Activated CD4-positive, alpha-beta T cell treated with anti-CD3 and anti-CD28 coated beads for 36 hours (primary cell): ENCODE results near the gene NFIA. TPM values are rescaled to one million over a fixed set of nuclear protein-coding genes. Genes with fewer than 3 reads are reported as not detected.
"Not testable (repeated sequence)": the region's sequence is repeated elsewhere in the genome, so short reads cannot be mapped to it uniquely, and the experiment has no call there.

ENCODE experiments used
- ATAC-seq: fragments of 200-7000 bp; cut with Tn5 transposase; one replicate; pipeline ENCODE4 v1.10.0; 2021; ENCODE audit warnings: mild to moderate bottlenecking, moderate library complexity
- CTCF ChIA-PET: fragments of 350-600 bp; sonication (Branson Sonifier 250); formaldehyde crosslinking; loops from one replicate; lab custom pipeline; 2021; ENCODE audit warnings: antibody characterized with exemption; lab: Charles Lee
- POLR2A ChIA-PET: fragments of 350-600 bp; sonication (Branson Sonifier 250); formaldehyde crosslinking; loops from one replicate; lab custom pipeline; 2021; ENCODE audit warnings: antibody characterized with exemption, inconsistent platforms; lab: Charles Lee
- DNase-seq: peaks from one replicate; pipeline ENCODE4 v3.0.0-alpha.2; 2020
- H3K27ac Mint-ChIP-seq: one replicate; pipeline ENCODE4 v1.8.0; 2021; ENCODE audit warnings: mixed read lengths
- H3K27me3 Mint-ChIP-seq: one replicate; pipeline ENCODE4 v1.8.0; 2021; ENCODE audit warnings: mixed read lengths
- H3K36me3 Mint-ChIP-seq: one replicate; pipeline ENCODE4 v1.8.0; 2021; ENCODE audit warnings: low read depth, mixed read lengths
- H3K4me1 Mint-ChIP-seq: one replicate; pipeline ENCODE4 v1.8.0; 2021; ENCODE audit warnings: mixed read lengths
- H3K4me3 Mint-ChIP-seq: one replicate; pipeline ENCODE4 v1.8.0; 2021; ENCODE audit warnings: mild to moderate bottlenecking, moderate library complexity, mixed read lengths
- H3K9me3 Mint-ChIP-seq: one replicate; pipeline ENCODE4 v1.8.0; 2021; ENCODE audit warnings: low read depth, mixed read lengths
- intact Hi-C, 2 experiments: fragments of 100-400 bp; cut with DNase I in 1 of 2; cut with micrococcal nuclease in 1 of 2; formaldehyde crosslinking; loops; one replicate each; pipeline versions ENCODE4 v1.14.2 to v1.15.1; 2022 to 2024; cut with DNase I, micrococcal nuclease
- total RNA-seq, 2 experiments: library from RNA; stranded (reverse); gene quantifications; one replicate each; pipeline ENCODE4 v1.2.3, GENCODE V29; 2021

The NFIA gene
- total RNA-seq, 2 experiments from 2014 or later = 3.0 to 3.2 TPM

DNA sequence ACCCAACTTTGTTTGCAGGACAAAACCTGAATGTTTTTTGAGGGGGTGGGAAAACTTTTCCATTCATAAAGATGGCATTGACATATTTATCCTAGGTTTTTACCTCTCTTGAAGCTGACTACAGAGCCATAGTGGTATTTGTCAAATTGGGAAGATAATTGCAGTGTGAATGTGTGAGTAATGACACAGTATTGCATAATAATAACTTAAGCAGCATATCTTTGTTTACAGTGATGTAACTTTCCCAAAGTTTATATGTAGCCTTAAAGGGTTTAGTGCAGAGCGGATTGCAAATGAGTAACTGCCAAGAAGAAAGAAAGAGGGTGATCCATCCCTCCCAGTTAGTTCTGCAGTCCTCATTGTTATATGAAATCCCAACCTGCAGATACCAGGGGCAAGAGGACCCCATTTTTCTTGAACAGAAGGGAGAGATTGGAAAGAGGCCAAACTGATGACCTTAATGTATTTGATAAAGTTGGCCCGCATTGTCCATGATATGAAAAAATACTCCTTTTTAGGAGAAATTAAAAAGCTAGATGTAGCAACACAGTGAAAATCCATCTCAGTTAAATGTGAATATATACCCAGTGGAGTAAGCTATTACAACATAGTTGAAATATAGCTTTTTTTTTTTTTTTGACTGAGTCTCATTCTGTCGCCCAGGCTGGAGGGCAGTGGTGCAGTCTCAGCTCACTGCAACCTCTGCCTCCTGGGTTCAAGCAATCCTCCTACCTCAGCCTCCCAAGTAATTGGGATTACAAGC is 23.7 kb upstream of the NFIA start:
- Mint-ChIP-seq H3K4me3 (no peak overlapping the region), H3K9me3 (no peaks in the 10 kb centered on the region), H3K4me1 (peaks cover 6% of the 10 kb centered on the region), H3K36me3 (no peaks in the 10 kb centered on the region), H3K27me3 (peaks cover 33% of the 10 kb centered on the region), H3K27ac (no peak overlapping the region)
- ATAC-seq = no peak
- ChIA-PET POLR2A (interaction anchor here (0.7 kb wide), 1 partner anchor 66 kb away, joined by 4 read pairs; no protein-coding TSS in a partner anchor), CTCF (interaction anchor here (0.8 to 3.7 kb wide), 2 partner anchors 9 to 272 kb away, joined by 3 to 22 read pairs; no protein-coding TSS in a partner anchor)
- no peak for DNase-seq
- intact Hi-C loops = loop anchor here (10.0 kb wide), 4 partner anchors 276 to 1376 kb away; partner anchors contain the start of genes TM2D1 (in 1 of the 2) and USP1 (in 1 of the 2)

DNA sequence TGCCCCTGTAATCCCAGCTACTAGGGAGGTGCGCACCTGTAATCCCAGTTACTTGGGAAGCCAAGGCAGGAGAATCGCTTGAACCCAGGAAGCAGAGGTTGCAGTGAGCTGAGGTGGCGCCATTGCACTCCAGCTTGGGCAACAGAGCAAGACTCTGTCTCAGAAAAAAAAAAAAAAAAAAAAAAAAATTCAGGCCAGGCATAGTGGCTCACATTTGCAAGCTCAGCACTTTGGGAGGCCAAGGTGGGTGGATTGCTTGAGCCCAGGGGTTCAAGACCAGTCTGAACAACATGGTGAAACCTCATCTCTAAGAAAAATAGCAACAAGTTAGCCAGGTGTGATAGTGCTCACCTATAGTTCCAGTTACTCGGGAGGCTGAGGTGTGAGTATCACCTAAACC is 20.8 kb upstream of the NFIA start:
- H3K4me1 Mint-ChIP-seq, DNase-seq, H3K4me3 Mint-ChIP-seq, intact Hi-C loops, H3K9me3 Mint-ChIP-seq, H3K27ac Mint-ChIP-seq, POLR2A ChIA-PET, ATAC-seq, H3K36me3 Mint-ChIP-seq: not testable (repeated sequence)
- H3K27me3 Mint-ChIP-seq = peaks cover 12% of the 10 kb centered on the region
- CTCF ChIA-PET = interaction anchor here (0.6 to 1.0 kb wide), 4 partner anchors 12 to 643 kb away, joined by 3 to 4 read pairs (median 3); no protein-coding TSS in a partner anchor

DNA sequence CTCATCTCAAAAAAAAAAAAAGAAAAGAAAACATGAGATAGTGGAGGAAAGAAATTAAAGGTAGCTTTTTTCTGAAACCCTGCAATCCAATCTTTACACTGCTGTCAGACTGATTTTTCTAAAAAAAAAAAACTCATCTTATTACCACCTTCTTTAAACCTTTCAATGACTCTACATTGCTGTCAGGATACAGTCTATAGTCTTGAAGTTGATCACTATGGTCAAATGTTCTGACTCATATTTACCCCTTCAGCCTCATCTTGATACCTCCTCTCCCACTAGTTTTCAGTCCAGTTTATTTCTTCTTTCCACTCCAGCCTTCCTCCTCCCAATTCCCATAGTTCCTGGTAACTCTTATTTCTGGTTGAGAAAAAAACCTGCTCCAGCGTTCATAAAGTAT is 17.7 kb upstream of the NFIA start:
- ChIA-PET CTCF (interaction anchor here (0.9 kb wide), 1 partner anchor 48 kb away, joined by 3 read pairs; no protein-coding TSS in a partner anchor), POLR2A (no interaction called here)
- Mint-ChIP-seq H3K27ac (no peak overlapping the region), H3K9me3 (no peaks in the 10 kb centered on the region), H3K36me3 (no peaks in the 10 kb centered on the region), H3K4me3 (no peak overlapping the region), H3K27me3 (no peaks in the 10 kb centered on the region), H3K4me1 (no peaks in the 10 kb centered on the region)
- DNase-seq (no peak), ATAC-seq (no peak)
- intact Hi-C loops = no loop called here

DNA sequence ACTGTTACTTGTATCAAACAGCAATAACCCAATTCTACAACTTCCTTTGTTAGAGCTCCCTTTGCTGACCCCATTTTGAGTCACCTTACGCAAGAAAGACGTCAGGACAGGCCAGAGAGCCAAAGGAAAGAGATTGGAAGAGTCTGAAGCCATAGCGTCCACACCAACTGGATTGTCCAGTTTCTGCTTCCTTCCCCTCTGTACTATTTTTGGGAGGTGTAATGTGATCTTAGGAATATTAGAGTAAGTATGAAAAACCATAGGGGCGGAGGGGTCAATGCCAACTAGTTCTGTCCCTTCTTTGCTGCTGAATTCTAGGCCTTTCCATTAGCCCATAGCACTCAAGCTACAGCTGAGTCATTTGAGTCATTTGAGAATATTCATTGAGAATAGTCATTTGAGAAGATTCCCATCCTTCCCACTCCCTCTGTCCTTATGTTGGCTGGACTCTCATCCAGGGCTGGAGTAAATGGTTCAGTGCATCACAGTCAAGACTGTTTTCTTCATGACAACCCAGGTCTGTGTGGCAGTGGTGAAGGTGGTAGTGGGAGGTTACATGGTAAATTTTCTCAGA is 14.8 kb upstream of the NFIA start:
- Mint-ChIP-seq H3K9me3 (no peaks in the 10 kb centered on the region), H3K4me1 (no peaks in the 10 kb centered on the region), H3K27me3 (no peaks in the 10 kb centered on the region), H3K36me3 (no peaks in the 10 kb centered on the region), H3K4me3 (no peak overlapping the region), H3K27ac (no peak overlapping the region)
- no peak for DNase-seq
- CTCF ChIA-PET = interaction anchor here (0.5 to 0.6 kb wide), 2 partner anchors 83 to 202 kb away, joined by 3 read pairs; no protein-coding TSS in a partner anchor
- POLR2A ChIA-PET = interaction anchor here (1.0 kb wide), 1 partner anchor 10 kb away, joined by 3 read pairs; no protein-coding TSS in a partner anchor
- no peak for ATAC-seq
- intact Hi-C loops = no loop called here

DNA sequence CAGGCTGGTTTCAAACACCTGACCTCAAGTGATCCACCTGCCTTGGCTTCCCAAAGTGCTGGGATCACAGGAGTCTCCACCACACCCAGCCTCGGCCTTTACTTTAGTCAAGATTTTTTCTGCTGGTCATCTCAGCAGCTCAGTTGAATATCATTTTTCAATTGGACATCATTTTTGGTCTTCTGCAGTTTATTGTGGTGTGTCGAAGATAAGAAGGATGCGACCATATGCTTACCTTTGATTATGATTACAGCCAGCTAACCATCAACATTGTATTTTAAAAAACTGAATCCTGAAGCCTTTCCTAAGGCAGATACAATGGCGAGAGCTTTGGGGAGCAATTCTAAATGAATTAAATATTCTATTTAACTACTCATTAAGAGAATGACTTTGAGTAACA is 12.3 kb upstream of the NFIA start:
- no peaks in the 10 kb centered on the region for H3K36me3 Mint-ChIP-seq
- H3K4me1 Mint-ChIP-seq = no peaks in the 10 kb centered on the region
- H3K9me3 Mint-ChIP-seq = no peaks in the 10 kb centered on the region
- H3K27me3 Mint-ChIP-seq = no peaks in the 10 kb centered on the region
- ChIA-PET POLR2A (no interaction called here), CTCF (interaction anchor here (0.7 to 2.1 kb wide), 3 partner anchors 8 to 21 kb away, joined by 3 to 6 read pairs (median 3); no protein-coding TSS in a partner anchor)
- DNase-seq (no peak), ATAC-seq (no peak)
- H3K27ac Mint-ChIP-seq = no peak overlapping the region
- intact Hi-C loops = loop anchor here in 1 of 2 experiments (10.0 kb wide), 1 partner anchor 1255 kb away; the partner anchor contains the start of gene HOOK1
- no peak overlapping the region for H3K4me3 Mint-ChIP-seq

DNA sequence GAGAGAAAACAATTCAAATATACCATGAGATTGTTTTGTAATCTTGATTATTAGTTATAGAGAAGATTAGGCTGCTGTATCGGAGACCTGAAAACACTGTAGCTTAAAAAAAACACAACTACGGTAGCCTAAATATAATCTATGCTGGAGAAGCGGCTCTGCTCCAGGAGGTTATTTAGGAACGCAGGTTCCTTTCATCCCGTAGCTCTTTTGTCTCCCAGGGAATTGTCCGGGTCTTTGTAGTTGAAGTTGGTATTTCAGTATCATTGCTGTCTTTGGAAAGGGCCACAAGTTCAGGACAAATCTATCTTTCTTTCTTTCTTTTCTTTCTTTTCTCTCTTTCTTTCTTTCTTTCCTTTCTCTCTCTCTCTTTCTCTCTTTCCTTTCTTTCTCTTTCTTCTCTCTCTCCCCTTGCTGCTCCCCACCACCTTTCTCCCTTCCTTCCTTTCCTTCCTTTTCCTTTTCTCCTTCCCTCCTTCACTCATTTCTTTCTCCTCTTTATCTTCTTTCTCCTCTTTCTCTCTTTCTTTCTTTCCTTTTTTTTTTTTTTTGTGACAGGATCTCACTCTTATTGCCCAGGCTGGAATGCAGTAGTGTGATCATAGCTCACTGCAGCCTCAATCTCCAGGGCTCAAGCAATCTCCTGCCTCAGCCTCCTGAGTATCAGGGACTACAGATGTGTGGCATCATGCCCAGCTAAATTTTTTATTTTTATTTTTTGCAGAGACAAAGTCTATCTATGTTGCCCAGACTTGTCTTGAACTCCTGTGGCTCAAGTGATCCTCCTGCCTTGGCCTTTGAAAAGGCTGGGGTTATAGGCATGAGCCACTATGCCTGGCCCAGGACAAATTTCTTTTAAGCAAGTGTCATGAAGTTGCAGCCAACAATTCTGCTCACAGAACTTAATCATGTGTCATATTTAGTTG is 10.9 kb upstream of the NFIA start:
- no peak for ATAC-seq
- ChIA-PET CTCF (interaction anchor here (1.0 kb wide), 1 partner anchor 15 kb away, joined by 3 read pairs; no protein-coding TSS in a partner anchor), POLR2A (no interaction called here)
- Mint-ChIP-seq H3K27me3 (no peaks in the 10 kb centered on the region), H3K4me1 (peaks cover 2% of the 10 kb centered on the region), H3K27ac (no peak overlapping the region), H3K36me3 (no peaks in the 10 kb centered on the region), H3K9me3 (no peaks in the 10 kb centered on the region), H3K4me3 (no peak overlapping the region)
- intact Hi-C loops = loop anchor here in 1 of 2 experiments (10.0 kb wide), 1 partner anchor 1257 kb away; the partner anchor contains the start of gene HOOK1
- DNase-seq = no peak

DNA sequence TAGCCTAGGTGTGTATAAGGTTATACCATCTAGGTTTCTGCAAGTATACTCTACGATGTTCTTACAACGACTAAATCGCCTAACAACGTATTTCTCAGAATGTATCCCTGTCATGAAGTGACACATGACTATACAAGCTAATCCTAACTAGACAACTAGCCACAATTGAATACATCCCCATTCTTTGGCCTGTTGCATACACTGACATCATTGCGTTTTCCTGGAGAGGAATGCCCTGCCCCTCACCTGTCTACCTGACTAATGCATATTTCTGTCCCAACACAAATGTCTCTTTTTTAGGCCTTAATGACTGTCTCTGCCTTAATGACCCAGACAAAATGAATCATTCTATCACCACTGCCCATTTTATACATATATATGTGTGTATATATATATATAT is 8.5 kb upstream of the NFIA start:
- ChIA-PET CTCF (interaction anchor here (1.1 kb wide), 1 partner anchor 22 kb away, joined by 4 read pairs; no protein-coding TSS in a partner anchor), POLR2A (no interaction called here)
- Mint-ChIP-seq H3K4me1 (peaks cover 20% of the 10 kb centered on the region), H3K9me3 (no peaks in the 10 kb centered on the region), H3K27ac (no peak overlapping the region), H3K27me3 (no peaks in the 10 kb centered on the region), H3K36me3 (no peaks in the 10 kb centered on the region), H3K4me3 (no peak overlapping the region)
- intact Hi-C loops = loop anchor here in 1 of 2 experiments (10.0 kb wide), 1 partner anchor 1259 kb away; the partner anchor contains the start of gene HOOK1
- no peak for ATAC-seq
- DNase-seq = no peak

DNA sequence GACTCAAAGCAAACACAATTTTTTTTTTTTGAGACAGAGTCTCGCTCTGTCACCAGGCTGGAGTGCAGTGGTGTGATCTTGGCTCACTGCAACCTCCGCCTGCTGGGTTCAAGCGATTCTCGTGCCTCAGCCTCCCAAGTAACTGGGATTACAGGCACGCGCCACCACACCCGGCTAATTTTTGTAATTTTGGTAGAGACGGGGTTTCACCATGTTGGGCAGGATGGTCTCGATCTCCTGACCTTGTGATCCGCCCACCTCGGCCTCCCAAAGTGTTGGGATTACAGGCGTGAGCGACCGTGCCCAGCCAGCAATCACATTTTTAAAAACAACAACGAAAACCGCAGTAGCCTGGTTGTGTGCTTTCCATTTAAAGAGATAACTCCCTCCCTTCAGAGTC is 6.5 kb upstream of the NFIA start:
- H3K9me3 Mint-ChIP-seq, H3K4me3 Mint-ChIP-seq, DNase-seq, POLR2A ChIA-PET, H3K36me3 Mint-ChIP-seq, CTCF ChIA-PET, H3K27me3 Mint-ChIP-seq, H3K27ac Mint-ChIP-seq, ATAC-seq: not testable (repeated sequence)
- intact Hi-C loops = loop anchor here (2.0 to 10.0 kb wide), 6 partner anchors 19 to 1361 kb away; partner anchors contain the start of genes HOOK1 (in 1 of the 2), PATJ (in 1 of the 2) and USP1 (in 1 of the 2)
- H3K4me1 Mint-ChIP-seq = peaks cover 40% of the 10 kb centered on the region

DNA sequence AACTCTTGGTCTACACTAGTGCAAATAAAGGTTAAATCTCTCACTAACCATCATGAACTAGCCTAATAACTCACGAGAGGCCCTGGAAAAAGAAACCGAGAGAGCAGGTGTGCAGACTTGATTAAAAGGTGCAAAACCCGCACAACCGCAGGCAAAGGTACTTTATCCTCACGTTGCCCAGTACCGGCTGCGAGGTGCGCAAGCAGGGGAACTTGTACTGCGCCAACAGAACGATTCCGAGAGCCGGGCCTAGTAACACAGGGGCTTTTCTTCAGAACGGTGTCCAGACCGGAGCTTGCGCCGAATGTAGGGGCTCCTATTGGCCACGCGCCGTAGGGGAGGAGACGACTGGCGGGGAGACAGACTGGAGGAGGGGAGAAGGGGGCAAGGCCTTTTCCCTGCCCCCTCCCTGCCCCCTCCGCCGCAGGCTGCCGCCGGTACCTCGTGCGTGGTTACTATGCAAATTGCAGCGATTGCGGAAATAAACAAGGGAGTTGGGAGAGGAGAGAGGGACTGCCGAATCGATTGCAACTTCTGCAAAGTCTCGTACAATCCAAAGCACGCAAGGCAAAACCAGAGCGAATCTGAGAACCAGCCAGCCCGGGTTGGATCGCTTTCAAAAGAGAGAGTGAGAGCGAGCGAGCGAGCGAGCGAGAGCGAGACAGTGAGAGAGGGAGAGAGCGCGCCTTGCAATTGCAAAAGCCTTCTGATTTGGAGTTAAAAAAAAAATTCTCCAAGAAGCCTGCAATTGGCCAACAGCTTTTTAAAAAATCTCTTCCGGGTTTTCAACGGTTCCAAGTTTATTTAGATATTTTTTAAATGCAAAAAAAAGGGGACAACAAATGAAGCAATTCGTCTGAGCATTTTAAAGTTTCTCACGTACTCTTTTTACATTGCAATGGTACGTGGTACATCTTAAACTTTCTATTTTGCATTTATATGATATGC is 5.4 kb upstream of the NFIA start:
- intact Hi-C loops = loop anchor here (1.0 to 10.0 kb wide), 8 partner anchors 20 to 1360 kb away; partner anchors contain the start of genes HOOK1 (in 1 of the 2), PATJ (in 1 of the 2) and USP1 (in 1 of the 2)
- no peaks in the 10 kb centered on the region for H3K36me3 Mint-ChIP-seq
- peak overlapping the region; percentile 90 for H3K27ac Mint-ChIP-seq
- H3K4me3 Mint-ChIP-seq = peak overlapping the region; percentile 83
- H3K27me3 Mint-ChIP-seq = peaks cover 7% of the 10 kb centered on the region
- no peaks in the 10 kb centered on the region for H3K9me3 Mint-ChIP-seq
- ChIA-PET POLR2A (interaction anchor here (0.6 kb wide), 2 partner anchors 173 to 319 kb away, joined by 4 to 9 read pairs; no protein-coding TSS in a partner anchor), CTCF (interaction anchor here (0.6 to 6.6 kb wide), 8 partner anchors 12 to 364 kb away, joined by 3 to 60 read pairs (median 4); no protein-coding TSS in a partner anchor)
- peak; percentile 63 for ATAC-seq
- peaks cover 49% of the 10 kb centered on the region for H3K4me1 Mint-ChIP-seq
- DNase-seq = peak; percentile 83
